ENCODE measurements around the gene SYTL2. TPM values are rescaled to one million over a fixed set of nuclear protein-coding genes. Genes with fewer than 3 reads are reported as not detected.

Gene SYTL2
- total and polyA plus RNA-seq, 2 experiments from 2014 or later: 8.9 to 66.6 TPM

GRCh38 chr11:85680897-85681296 lies 130.0 kb downstream of the SYTL2 start:
- Histone ChIP-seq H3K4me1 (ENCODE audit: insufficient read depth) (no peaks in the 10 kb centered on the region), H3K4me3 (no peak overlapping the region), H3K36me3 (replicated peaks; ENCODE audit: insufficient read depth, low read depth) (no peaks in the 10 kb centered on the region), H4K20me1 (ENCODE audit: insufficient read depth, poor library complexity, severe bottlenecking) (no peaks in the 10 kb centered on the region), H3K27me3 (peaks cover 3% of the 10 kb centered on the region), H3K9me3 (ENCODE audit: low read depth) (no peaks in the 10 kb centered on the region), H2AFZ (no peak overlapping the region), H3K79me2 (no peaks in the 10 kb centered on the region), H3K27ac (no peak overlapping the region), H3K9me2 (replicated peaks; ENCODE audit: insufficient read depth) (no peaks in the 10 kb centered on the region), H3K4me2 (no peak overlapping the region)
- DNase-seq (ENCODE audit: low spot score): no peak
- WGBS (ENCODE audit: low lambda C conversion rate, missing lambda C conversion rate): 63% methylated on average over 1 of the region's 1 CpG
- TF ChIP-seq EZH2phosphoT487 (IDR thresholded peaks at IDR 0.05; ENCODE audit: low read depth, severe bottlenecking, unreplicated experiment) (no peak), CTCF (IDR thresholded peaks at IDR 0.05; ENCODE audit: poor library complexity) (no peak), EZH2 (IDR thresholded peaks at IDR 0.05; ENCODE audit: borderline replicate concordance) (no peak)

- WGBS (ENCODE audit: low lambda C conversion rate, missing lambda C conversion rate): 85% methylated on average over 4 of the region's 4 CpGs
- no peaks in the 10 kb centered on the region for H3K9me3 ChIP-seq (ENCODE audit: low read depth)
- H2AFZ ChIP-seq: no peak overlapping the region
- H3K4me2 ChIP-seq: no peak overlapping the region
- peaks cover 3% of the 10 kb centered on the region for H3K27me3 ChIP-seq
- no peak overlapping the region for H3K27ac ChIP-seq
- no peak overlapping the region for H3K4me3 ChIP-seq
- H3K4me1 ChIP-seq (ENCODE audit: insufficient read depth): no peaks in the 10 kb centered on the region
- no peaks in the 10 kb centered on the region for H3K36me3 ChIP-seq (replicated peaks; ENCODE audit: insufficient read depth, low read depth)
- H3K9me2 ChIP-seq (replicated peaks; ENCODE audit: insufficient read depth): no peaks in the 10 kb centered on the region
- DNase-seq (ENCODE audit: low spot score): no peak
- no peak for TF ChIP-seq CTCF (IDR thresholded peaks at IDR 0.05; ENCODE audit: poor library complexity)
- no peak for TF ChIP-seq EZH2phosphoT487 (IDR thresholded peaks at IDR 0.05; ENCODE audit: low read depth, severe bottlenecking, unreplicated experiment)
- TF ChIP-seq EZH2 (IDR thresholded peaks at IDR 0.05; ENCODE audit: borderline replicate concordance): no peak
- H3K79me2 ChIP-seq: no peaks in the 10 kb centered on the region
- H4K20me1 ChIP-seq (ENCODE audit: insufficient read depth, poor library complexity, severe bottlenecking): no peaks in the 10 kb centered on the region
These were observed 131.4 kb downstream of the SYTL2 start for GRCh38 chr11:85679576-85679975.

- no peaks in the 10 kb centered on the region for H4K20me1 ChIP-seq (ENCODE audit: insufficient read depth, poor library complexity, severe bottlenecking)
- DNase-seq (ENCODE audit: low spot score): no peak
- no peaks in the 10 kb centered on the region for H3K36me3 ChIP-seq (replicated peaks; ENCODE audit: insufficient read depth, low read depth)
- no peak overlapping the region for H3K4me3 ChIP-seq
- H3K9me2 ChIP-seq (replicated peaks; ENCODE audit: insufficient read depth): no peaks in the 10 kb centered on the region
- 96% methylated on average over 3 of the region's 3 CpGs for WGBS (ENCODE audit: low lambda C conversion rate, missing lambda C conversion rate)
- H3K27ac ChIP-seq: no peak overlapping the region
- H3K4me2 ChIP-seq: no peak overlapping the region
- TF ChIP-seq EZH2phosphoT487 (IDR thresholded peaks at IDR 0.05; ENCODE audit: low read depth, severe bottlenecking, unreplicated experiment): no peak
- no peak for TF ChIP-seq EZH2 (IDR thresholded peaks at IDR 0.05; ENCODE audit: borderline replicate concordance)
- no peak for TF ChIP-seq CTCF (IDR thresholded peaks at IDR 0.05; ENCODE audit: poor library complexity)
- H3K27me3 ChIP-seq: no peaks in the 10 kb centered on the region
- no peaks in the 10 kb centered on the region for H3K79me2 ChIP-seq
- no peaks in the 10 kb centered on the region for H3K9me3 ChIP-seq (ENCODE audit: low read depth)
- no peak overlapping the region for H2AFZ ChIP-seq
- H3K4me1 ChIP-seq (ENCODE audit: insufficient read depth): no peaks in the 10 kb centered on the region
These were observed 137.5 kb downstream of the SYTL2 start for GRCh38 chr11:85673393-85673792.
